Measurements from ENCODE around the gene STRIT1. TPM values are rescaled to one million over a fixed set of nuclear protein-coding genes. Genes with fewer than 3 reads are reported as not detected.
"Not testable (repeated sequence)": the region's sequence is repeated elsewhere in the genome, so short reads cannot be mapped to it uniquely, and the experiment has no call there.

STRIT1 gene
- total RNA-seq, 1 experiment from 2014 or later, result not detected

DNA sequence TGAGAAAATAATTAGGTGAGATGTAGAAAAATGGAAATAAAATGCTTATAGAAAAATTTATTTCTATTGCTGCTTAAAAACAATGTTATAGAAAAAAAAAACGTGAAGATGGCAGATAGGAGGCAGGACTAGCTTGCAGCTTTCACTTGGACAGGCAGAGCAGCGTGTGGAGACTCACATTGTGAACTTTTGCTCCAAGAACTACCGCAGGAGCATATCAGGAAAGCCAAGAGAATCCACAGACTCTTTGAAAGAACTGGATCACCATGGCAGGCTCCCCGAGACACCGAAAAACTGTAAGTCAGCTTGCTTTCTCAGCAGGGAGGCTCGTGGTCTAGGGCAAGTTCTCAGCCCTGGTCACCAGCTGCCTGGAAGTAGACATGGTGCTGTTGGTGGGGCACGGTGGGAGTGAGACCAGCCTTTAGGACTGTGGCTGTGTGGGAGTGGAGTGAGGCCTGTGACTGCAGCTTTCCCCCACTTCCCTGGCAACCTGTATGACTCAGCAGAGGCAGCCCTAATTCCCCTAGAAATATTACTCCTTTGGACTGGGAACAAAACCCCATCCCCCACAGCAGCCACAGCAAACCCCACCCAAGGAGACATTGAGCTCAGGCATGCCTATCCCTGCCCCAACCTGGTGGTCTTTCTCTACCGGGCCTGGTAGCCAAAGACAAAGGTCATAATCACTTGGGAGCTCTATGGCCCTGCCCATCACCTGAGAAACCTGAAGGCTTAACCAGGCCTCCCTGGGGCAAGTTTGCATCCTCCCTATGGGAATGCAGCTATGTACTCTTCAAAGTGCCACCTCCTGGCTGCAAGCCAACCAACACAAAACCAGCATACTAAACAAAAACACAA is 22.8 kb downstream of the STRIT1 start:
- no peak for DNase-seq
- Histone ChIP-seq H3K27me3 (ENCODE audit: control insufficient read depth, insufficient read depth, low read length) (no peaks in the 10 kb centered on the region), H3K4me3 (ENCODE audit: insufficient read depth, low read depth, low read length) (no peak overlapping the region), H3K36me3 (replicated peaks; ENCODE audit: control insufficient read depth, insufficient read depth, low read length) (no peaks in the 10 kb centered on the region)

- no peaks in the 10 kb centered on the region for H3K36me3 ChIP-seq (replicated peaks; ENCODE audit: control insufficient read depth, insufficient read depth, low read length)
- DNase-seq, result no peak
- no peaks in the 10 kb centered on the region for H3K27me3 ChIP-seq (ENCODE audit: control insufficient read depth, insufficient read depth, low read length)
- H3K4me3 ChIP-seq (ENCODE audit: insufficient read depth, low read depth, low read length), result no peak overlapping the region
Measured at GRCh38 chr3:155270063-155270462, 23.4 kb downstream of the STRIT1 start.

GRCh38 chr3:155262855-155263254 is 30.6 kb downstream of the STRIT1 start:
- DNase-seq; H3K4me3 ChIP-seq (ENCODE audit: insufficient read depth, low read depth, low read length); H3K27me3 ChIP-seq (ENCODE audit: control insufficient read depth, insufficient read depth, low read length); H3K36me3 ChIP-seq (replicated peaks; ENCODE audit: control insufficient read depth, insufficient read depth, low read length): not testable (repeated sequence)

DNA sequence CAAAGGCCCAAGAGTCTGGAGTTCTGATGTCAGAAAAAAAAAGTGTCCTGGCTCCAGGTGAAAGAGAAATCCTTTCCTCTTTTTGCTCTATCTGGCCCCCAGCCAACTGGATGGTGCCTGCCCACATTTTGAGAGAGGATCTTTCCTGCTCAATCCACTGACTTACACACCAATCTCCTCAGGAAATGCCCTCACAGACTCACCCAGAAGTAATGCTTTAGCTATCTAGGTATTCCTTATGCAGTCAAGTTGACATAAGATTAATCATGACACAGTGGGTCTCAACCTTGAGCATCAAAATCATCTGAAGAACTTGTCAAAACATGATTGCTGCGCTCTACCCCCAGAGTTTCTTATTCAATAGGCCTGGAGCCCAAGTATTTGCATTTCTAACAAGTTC is 31.2 kb downstream of the STRIT1 start:
- no peaks in the 10 kb centered on the region for H3K36me3 ChIP-seq (replicated peaks; ENCODE audit: control insufficient read depth, insufficient read depth, low read length)
- H3K4me3 ChIP-seq (ENCODE audit: insufficient read depth, low read depth, low read length), result no peak overlapping the region
- no peak for DNase-seq
- no peaks in the 10 kb centered on the region for H3K27me3 ChIP-seq (ENCODE audit: control insufficient read depth, insufficient read depth, low read length)

GRCh38 chr3:155254445-155254844 is 39.0 kb downstream of the STRIT1 start:
- no peak for DNase-seq
- no peak overlapping the region for H3K4me3 ChIP-seq (ENCODE audit: insufficient read depth, low read depth, low read length)
- no peaks in the 10 kb centered on the region for H3K27me3 ChIP-seq (ENCODE audit: control insufficient read depth, insufficient read depth, low read length)
- no peaks in the 10 kb centered on the region for H3K36me3 ChIP-seq (replicated peaks; ENCODE audit: control insufficient read depth, insufficient read depth, low read length)

DNA sequence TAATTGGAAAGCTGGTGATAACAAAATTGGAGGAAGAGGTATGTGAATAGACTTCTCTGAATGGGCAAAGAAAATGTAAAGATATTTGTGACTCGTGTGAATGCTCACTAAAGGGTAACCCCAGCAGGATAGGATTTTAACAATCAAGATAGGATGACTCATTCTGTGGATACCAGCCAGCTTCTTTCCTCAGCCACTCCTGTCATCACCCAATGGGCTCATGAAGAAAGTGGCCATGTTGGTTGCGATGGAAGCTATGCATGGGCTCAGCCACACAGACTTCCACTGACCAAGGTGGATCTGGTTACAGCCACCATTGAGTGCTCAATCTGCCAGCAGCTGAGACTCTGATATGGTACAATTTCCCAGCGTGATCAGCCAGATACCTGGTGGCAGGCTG is 40.9 kb downstream of the STRIT1 start:
- no peaks in the 10 kb centered on the region for H3K27me3 ChIP-seq (ENCODE audit: control insufficient read depth, insufficient read depth, low read length)
- DNase-seq, result no peak

GRCh38 chr3:155252021-155252420 is 41.5 kb downstream of the STRIT1 start:
- Histone ChIP-seq H3K4me3 (ENCODE audit: insufficient read depth, low read depth, low read length) (no peak overlapping the region), H3K36me3 (replicated peaks; ENCODE audit: control insufficient read depth, insufficient read depth, low read length) (no peaks in the 10 kb centered on the region), H3K27me3 (ENCODE audit: control insufficient read depth, insufficient read depth, low read length) (no peaks in the 10 kb centered on the region)
- no peak for DNase-seq

More for the DNA sequence above, 40.9 kb downstream of the STRIT1 start:
- Histone ChIP-seq H3K36me3 (replicated peaks; ENCODE audit: control insufficient read depth, insufficient read depth, low read length) (no peaks in the 10 kb centered on the region), H3K4me3 (ENCODE audit: insufficient read depth, low read depth, low read length) (no peak overlapping the region)

GRCh38 chr3:155248531-155249187 is 44.8 kb downstream of the STRIT1 start:
- H3K4me3 ChIP-seq (ENCODE audit: insufficient read depth, low read depth, low read length), result no peak overlapping the region
- H3K36me3 ChIP-seq (replicated peaks; ENCODE audit: control insufficient read depth, insufficient read depth, low read length), result no peaks in the 10 kb centered on the region
- no peaks in the 10 kb centered on the region for H3K27me3 ChIP-seq (ENCODE audit: control insufficient read depth, insufficient read depth, low read length)
- DNase-seq, result no peak

- no peak for DNase-seq
- H3K4me3 ChIP-seq (ENCODE audit: insufficient read depth, low read depth, low read length), result no peak overlapping the region
- no peaks in the 10 kb centered on the region for H3K36me3 ChIP-seq (replicated peaks; ENCODE audit: control insufficient read depth, insufficient read depth, low read length)
- no peaks in the 10 kb centered on the region for H3K27me3 ChIP-seq (ENCODE audit: control insufficient read depth, insufficient read depth, low read length)
Measured at GRCh38 chr3:155244699-155245098, 48.8 kb downstream of the STRIT1 start.

- DNase-seq, result no peak
- no peaks in the 10 kb centered on the region for H3K36me3 ChIP-seq (replicated peaks; ENCODE audit: control insufficient read depth, insufficient read depth, low read length)
- H3K4me3 ChIP-seq (ENCODE audit: insufficient read depth, low read depth, low read length), result no peak overlapping the region
- H3K27me3 ChIP-seq (ENCODE audit: control insufficient read depth, insufficient read depth, low read length), result no peaks in the 10 kb centered on the region
Measured at GRCh38 chr3:155244216-155244615, 49.3 kb downstream of the STRIT1 start.

- H3K36me3 ChIP-seq (replicated peaks; ENCODE audit: control insufficient read depth, insufficient read depth, low read length), result no peaks in the 10 kb centered on the region
- DNase-seq, result no peak
Measured at GRCh38 chr3:155243512-155243921, 50.0 kb downstream of the STRIT1 start.

DNA sequence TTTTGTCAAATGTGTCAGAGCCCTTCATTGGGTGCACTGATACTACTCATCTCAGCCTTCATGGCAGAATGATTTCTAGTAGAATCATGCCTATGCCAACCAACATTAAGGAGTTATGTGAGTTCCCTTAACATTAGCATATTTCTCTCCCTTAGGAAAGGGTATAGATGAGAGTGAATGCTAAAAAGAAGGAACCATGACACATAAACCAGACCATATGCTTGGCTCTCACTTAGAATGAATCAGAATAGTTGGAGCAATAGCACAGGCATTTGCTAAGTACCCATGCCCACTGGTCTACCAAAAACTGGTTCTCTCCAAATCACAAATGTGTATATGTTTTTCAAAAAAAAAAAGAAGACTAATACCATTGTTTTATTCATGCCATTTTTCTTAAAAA is 51.1 kb downstream of the STRIT1 start:
- no peak for DNase-seq
- H3K36me3 ChIP-seq (replicated peaks; ENCODE audit: control insufficient read depth, insufficient read depth, low read length), result no peaks in the 10 kb centered on the region

More at GRCh38 chr3:155243512-155243921, 50.0 kb downstream of the STRIT1 start:
- no peak overlapping the region for H3K4me3 ChIP-seq (ENCODE audit: insufficient read depth, low read depth, low read length)
- no peaks in the 10 kb centered on the region for H3K27me3 ChIP-seq (ENCODE audit: control insufficient read depth, insufficient read depth, low read length)

DNA sequence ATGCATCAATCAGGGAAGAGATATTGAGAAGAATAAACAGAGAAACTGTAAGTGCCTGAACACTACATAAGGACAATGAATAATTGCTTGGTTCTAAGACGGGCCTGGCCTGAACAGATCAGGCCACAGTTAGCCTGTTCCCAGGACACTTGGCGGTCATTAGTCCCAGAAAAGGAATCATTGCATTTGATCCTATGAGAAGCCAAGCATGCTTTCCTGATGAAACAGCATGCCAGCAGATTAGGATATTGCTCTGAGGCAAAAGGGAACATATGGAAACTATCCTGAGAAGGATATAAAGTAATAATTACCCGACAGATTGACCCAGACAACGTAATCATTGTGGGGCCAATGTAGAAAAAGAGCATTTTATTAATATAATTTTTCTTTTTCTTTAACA is 51.9 kb downstream of the STRIT1 start:
- Histone ChIP-seq H3K27me3 (ENCODE audit: control insufficient read depth, insufficient read depth, low read length) (no peaks in the 10 kb centered on the region), H3K4me3 (ENCODE audit: insufficient read depth, low read depth, low read length) (no peak overlapping the region), H3K36me3 (replicated peaks; ENCODE audit: control insufficient read depth, insufficient read depth, low read length) (no peaks in the 10 kb centered on the region)
- DNase-seq, result no peak

More for the DNA sequence above, 51.1 kb downstream of the STRIT1 start:
- Histone ChIP-seq H3K27me3 (ENCODE audit: control insufficient read depth, insufficient read depth, low read length) (no peaks in the 10 kb centered on the region), H3K4me3 (ENCODE audit: insufficient read depth, low read depth, low read length) (no peak overlapping the region)
